Measurements from ENCODE around the gene SPPL3. TPM values are rescaled to one million over a fixed set of nuclear protein-coding genes. Genes with fewer than 3 reads are reported as not detected.
A peak's percentile ranks its signal among the peaks of the same experiment; 100 is the strongest.
"Not testable (repeated sequence)": the region's sequence is repeated elsewhere in the genome, so short reads cannot be mapped to it uniquely, and the experiment has no call there.

SPPL3 gene
- total RNA-seq, 1 experiment from 2014 or later = 32.5 TPM

DNA sequence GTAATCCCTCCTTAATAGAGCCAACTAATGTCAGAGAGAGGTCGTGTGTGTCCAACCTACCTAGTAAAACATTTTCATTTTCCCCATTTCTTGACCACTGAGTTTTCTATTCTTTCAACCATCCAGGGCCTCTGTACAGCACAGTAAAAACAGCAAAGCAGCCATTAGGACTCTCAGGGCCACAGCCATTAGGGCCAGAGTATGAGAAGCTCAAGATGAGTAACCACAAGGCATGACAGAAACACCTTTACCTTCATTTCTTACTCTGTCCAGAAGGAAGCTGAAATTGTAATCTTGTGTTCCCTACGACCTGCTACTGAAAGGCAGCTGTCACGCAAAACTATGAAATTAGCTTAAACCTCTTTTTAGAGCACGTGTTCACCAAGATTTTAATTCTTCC, 2.3 kb downstream of the SPPL3 start:
- Mint-ChIP-seq H3K36me3 (peaks cover 6% of the 10 kb centered on the region; the same call in 1 of the 2 replicates), H3K27ac (peak overlapping the region; percentile 77; the same call in 1 of the 2 replicates), H3K9me3 (no peaks in the 10 kb centered on the region), H3K27me3 (ENCODE audit: low read depth) (no peaks in the 10 kb centered on the region), H3K4me3 (peak overlapping the region; percentile 99; the same call in 1 of the 2 replicates), H3K4me1 (peaks cover 22% of the 10 kb centered on the region)
- ChIA-PET CTCF (interaction anchor here (1.0 to 3.2 kb wide), 3 partner anchors 45 to 79 kb away, joined by 3 to 12 read pairs (median 8); no protein-coding TSS in a partner anchor), POLR2A (interaction anchor here (0.7 kb wide), 1 partner anchor 9 kb away, joined by 3 read pairs; no protein-coding TSS in a partner anchor)
- no peak for ATAC-seq
- TF ChIP-seq ZNF423 (CRISPR knock-in tag; IDR thresholded peaks at IDR 0.05) = no peak
- TF ChIP-seq ZNF416 (CRISPR knock-in tag; IDR thresholded peaks at IDR 0.05) = no peak
- TF ChIP-seq, protein P1, sequence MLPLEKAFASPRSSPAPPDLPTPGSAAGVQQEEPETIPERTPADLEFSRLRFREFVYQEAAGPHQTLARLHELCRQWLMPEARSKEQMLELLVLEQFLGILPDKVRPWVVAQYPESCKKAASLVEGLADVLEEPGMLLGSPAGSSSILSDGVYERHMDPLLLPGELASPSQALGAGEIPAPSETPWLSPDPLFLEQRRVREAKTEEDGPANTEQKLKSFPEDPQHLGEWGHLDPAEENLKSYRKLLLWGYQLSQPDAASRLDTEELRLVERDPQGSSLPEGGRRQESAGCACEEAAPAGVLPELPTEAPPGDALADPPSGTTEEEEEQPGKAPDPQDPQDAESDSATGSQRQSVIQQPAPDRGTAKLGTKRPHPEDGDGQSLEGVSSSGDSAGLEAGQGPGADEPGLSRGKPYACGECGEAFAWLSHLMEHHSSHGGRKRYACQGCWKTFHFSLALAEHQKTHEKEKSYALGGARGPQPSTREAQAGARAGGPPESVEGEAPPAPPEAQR (CRISPR knock-in tag; IDR thresholded peaks at IDR 0.05) = no peak
- TF ChIP-seq NFE2L1 (CRISPR knock-in tag; IDR thresholded peaks at IDR 0.05) = no peak
- TF ChIP-seq, protein P2, sequence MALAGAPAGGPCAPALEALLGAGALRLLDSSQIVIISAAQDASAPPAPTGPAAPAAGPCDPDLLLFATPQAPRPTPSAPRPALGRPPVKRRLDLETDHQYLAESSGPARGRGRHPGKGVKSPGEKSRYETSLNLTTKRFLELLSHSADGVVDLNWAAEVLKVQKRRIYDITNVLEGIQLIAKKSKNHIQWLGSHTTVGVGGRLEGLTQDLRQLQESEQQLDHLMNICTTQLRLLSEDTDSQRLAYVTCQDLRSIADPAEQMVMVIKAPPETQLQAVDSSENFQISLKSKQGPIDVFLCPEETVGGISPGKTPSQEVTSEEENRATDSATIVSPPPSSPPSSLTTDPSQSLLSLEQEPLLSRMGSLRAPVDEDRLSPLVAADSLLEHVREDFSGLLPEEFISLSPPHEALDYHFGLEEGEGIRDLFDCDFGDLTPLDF (CRISPR knock-in tag; IDR thresholded peaks at IDR 0.05) = no peak
- TF ChIP-seq GRHL2 (CRISPR knock-in tag; IDR thresholded peaks at IDR 0.05; ENCODE audit: insufficient replicate concordance, severe bottlenecking) = no peak
- TF ChIP-seq EMX1 (CRISPR knock-in tag; IDR thresholded peaks at IDR 0.05) = no peak
- no peak for TF ChIP-seq KAT7 (CRISPR knock-in tag; IDR thresholded peaks at IDR 0.05; ENCODE audit: borderline replicate concordance)
- TF ChIP-seq TEAD4 (CRISPR knock-in tag; IDR thresholded peaks at IDR 0.05) = no peak
- TF ChIP-seq, protein P3, sequence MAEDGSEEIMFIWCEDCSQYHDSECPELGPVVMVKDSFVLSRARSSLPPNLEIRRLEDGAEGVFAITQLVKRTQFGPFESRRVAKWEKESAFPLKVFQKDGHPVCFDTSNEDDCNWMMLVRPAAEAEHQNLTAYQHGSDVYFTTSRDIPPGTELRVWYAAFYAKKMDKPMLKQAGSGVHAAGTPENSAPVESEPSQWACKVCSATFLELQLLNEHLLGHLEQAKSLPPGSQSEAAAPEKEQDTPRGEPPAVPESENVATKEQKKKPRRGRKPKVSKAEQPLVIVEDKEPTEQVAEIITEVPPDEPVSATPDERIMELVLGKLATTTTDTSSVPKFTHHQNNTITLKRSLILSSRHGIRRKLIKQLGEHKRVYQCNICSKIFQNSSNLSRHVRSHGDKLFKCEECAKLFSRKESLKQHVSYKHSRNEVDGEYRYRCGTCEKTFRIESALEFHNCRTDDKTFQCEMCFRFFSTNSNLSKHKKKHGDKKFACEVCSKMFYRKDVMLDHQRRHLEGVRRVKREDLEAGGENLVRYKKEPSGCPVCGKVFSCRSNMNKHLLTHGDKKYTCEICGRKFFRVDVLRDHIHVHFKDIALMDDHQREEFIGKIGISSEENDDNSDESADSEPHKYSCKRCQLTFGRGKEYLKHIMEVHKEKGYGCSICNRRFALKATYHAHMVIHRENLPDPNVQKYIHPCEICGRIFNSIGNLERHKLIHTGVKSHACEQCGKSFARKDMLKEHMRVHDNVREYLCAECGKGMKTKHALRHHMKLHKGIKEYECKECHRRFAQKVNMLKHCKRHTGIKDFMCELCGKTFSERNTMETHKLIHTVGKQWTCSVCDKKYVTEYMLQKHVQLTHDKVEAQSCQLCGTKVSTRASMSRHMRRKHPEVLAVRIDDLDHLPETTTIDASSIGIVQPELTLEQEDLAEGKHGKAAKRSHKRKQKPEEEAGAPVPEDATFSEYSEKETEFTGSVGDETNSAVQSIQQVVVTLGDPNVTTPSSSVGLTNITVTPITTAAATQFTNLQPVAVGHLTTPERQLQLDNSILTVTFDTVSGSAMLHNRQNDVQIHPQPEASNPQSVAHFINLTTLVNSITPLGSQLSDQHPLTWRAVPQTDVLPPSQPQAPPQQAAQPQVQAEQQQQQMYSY (CRISPR knock-in tag; IDR thresholded peaks at IDR 0.05) = no peak
- TF ChIP-seq ZNF263 (CRISPR knock-in tag; IDR thresholded peaks at IDR 0.05; ENCODE audit: low read depth) = no peak
- TF ChIP-seq, protein P4, sequence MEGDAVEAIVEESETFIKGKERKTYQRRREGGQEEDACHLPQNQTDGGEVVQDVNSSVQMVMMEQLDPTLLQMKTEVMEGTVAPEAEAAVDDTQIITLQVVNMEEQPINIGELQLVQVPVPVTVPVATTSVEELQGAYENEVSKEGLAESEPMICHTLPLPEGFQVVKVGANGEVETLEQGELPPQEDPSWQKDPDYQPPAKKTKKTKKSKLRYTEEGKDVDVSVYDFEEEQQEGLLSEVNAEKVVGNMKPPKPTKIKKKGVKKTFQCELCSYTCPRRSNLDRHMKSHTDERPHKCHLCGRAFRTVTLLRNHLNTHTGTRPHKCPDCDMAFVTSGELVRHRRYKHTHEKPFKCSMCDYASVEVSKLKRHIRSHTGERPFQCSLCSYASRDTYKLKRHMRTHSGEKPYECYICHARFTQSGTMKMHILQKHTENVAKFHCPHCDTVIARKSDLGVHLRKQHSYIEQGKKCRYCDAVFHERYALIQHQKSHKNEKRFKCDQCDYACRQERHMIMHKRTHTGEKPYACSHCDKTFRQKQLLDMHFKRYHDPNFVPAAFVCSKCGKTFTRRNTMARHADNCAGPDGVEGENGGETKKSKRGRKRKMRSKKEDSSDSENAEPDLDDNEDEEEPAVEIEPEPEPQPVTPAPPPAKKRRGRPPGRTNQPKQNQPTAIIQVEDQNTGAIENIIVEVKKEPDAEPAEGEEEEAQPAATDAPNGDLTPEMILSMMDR (IDR thresholded peaks at IDR 0.05) = no peak
- no peak for TF ChIP-seq GABPB1 (CRISPR knock-in tag; IDR thresholded peaks at IDR 0.05)
- DNase-seq (ENCODE audit: low spot score) = no peak

DNA sequence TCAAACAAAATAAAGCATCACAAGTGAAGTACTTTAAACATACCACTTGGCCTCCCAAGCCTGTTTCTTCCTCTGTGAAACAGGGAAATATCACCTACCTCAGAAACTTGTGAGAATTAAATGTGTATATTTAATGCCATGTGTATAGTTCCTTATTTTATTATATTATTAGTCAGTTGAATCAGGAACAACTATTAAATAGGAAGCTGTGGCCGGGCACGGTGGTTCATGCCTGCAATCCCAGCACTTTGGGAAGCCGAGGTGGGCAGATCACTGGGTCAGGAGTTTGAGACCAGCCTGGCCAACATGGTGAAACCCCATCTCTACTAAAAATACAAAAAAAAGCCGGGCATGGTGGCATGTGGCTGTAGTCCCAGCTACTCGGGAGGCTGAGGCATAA, 3.1 kb downstream of the SPPL3 start:
- H3K4me3 Mint-ChIP-seq; H3K36me3 Mint-ChIP-seq; H3K27ac Mint-ChIP-seq; POLR2A ChIA-PET; DNase-seq (ENCODE audit: low spot score); H3K27me3 Mint-ChIP-seq (ENCODE audit: low read depth); ATAC-seq; H3K9me3 Mint-ChIP-seq: not testable (repeated sequence)
- CTCF ChIA-PET = interaction anchor here (0.6 to 3.2 kb wide), 6 partner anchors 9 to 716 kb away, joined by 3 to 12 read pairs (median 4); no protein-coding TSS in a partner anchor
- H3K4me1 Mint-ChIP-seq = peaks cover 22% of the 10 kb centered on the region

DNA sequence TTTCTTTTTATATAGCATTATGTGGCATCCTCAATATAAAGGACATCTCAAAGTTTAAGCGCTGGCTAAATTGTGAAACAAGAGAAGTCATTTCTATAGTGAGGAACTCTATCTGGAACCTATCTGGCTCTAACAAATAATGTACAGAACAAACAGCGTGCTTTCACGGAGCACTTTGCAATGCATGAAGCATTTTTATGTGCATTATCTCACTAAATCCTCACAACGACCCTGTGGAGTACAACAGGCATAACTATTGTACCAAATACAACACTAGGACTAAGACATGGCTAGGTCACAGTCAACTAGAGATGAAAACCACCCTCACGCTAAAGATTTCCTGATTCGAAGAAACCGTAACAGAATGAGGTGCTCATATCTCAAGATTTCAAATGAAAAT, 8.6 kb downstream of the SPPL3 start:
- Mint-ChIP-seq H3K9me3 (no peaks in the 10 kb centered on the region), H3K27me3 (ENCODE audit: low read depth) (no peaks in the 10 kb centered on the region), H3K4me3 (no peak overlapping the region), H3K36me3 (peaks cover 6% of the 10 kb centered on the region; the same call in 1 of the 2 replicates), H3K27ac (no peak overlapping the region), H3K4me1 (peaks cover 18% of the 10 kb centered on the region)
- ATAC-seq (no peak), DNase-seq (ENCODE audit: low spot score) (no peak)
- ChIA-PET CTCF (no interaction called here), POLR2A (no interaction called here)
- no peak for TF ChIP-seq NFYB (CRISPR knock-in tag; conservative IDR thresholded peaks at IDR 0.05; ENCODE audit: low read depth)
- no peak for TF ChIP-seq ZNF317 (CRISPR knock-in tag; IDR thresholded peaks at IDR 0.05; ENCODE audit: borderline replicate concordance, low read depth)
- no peak for TF ChIP-seq SP1 (CRISPR knock-in tag; conservative IDR thresholded peaks at IDR 0.05)
- TF ChIP-seq ZBTB21 (CRISPR knock-in tag; IDR thresholded peaks at IDR 0.05; ENCODE audit: borderline replicate concordance) = no peak
- TF ChIP-seq, protein P5, sequence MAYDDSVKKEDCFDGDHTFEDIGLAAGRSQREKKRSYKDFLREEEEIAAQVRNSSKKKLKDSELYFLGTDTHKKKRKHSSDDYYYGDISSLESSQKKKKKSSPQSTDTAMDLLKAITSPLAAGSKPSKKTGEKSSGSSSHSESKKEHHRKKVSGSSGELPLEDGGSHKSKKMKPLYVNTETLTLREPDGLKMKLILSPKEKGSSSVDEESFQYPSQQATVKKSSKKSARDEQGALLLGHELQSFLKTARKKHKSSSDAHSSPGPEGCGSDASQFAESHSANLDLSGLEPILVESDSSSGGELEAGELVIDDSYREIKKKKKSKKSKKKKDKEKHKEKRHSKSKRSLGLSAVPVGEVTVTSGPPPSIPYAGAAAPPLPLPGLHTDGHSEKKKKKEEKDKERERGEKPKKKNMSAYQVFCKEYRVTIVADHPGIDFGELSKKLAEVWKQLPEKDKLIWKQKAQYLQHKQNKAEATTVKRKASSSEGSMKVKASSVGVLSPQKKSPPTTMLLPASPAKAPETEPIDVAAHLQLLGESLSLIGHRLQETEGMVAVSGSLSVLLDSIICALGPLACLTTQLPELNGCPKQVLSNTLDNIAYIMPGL (CRISPR knock-in tag; IDR thresholded peaks at IDR 0.05) = no peak
- TF ChIP-seq, protein P6, sequence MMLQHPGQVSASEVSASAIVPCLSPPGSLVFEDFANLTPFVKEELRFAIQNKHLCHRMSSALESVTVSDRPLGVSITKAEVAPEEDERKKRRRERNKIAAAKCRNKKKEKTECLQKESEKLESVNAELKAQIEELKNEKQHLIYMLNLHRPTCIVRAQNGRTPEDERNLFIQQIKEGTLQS (CRISPR knock-in tag; conservative IDR thresholded peaks at IDR 0.05) = no peak
- no peak for TF ChIP-seq EMX1 (CRISPR knock-in tag; IDR thresholded peaks at IDR 0.05)
- TF ChIP-seq JAZF1 (CRISPR knock-in tag; IDR thresholded peaks at IDR 0.05) = no peak
- TF ChIP-seq HMGA2 (CRISPR knock-in tag; IDR thresholded peaks at IDR 0.05) = no peak
- no peak for TF ChIP-seq TP53 (CRISPR knock-in tag; IDR thresholded peaks at IDR 0.05)
